H1 (cell line): Measurements from ENCODE around the gene PBX1. TPM values are rescaled to one million over a fixed set of nuclear protein-coding genes. Genes with fewer than 3 reads are reported as not detected.

Experiments
- CBX5 ChIP-seq: fragments of 300-800, 300-1000 bp; sonication (generic); IDR thresholded peaks from 2 replicates; pipeline ENCODE4 v1.7.1; 2016; ENCODE audit warnings: antibody characterized with exemption, low read length, low read depth
- CHD7 ChIP-seq: fragments of 300-600 bp; sonication (generic); IDR thresholded peaks from 2 replicates; pipeline ENCODE4 v1.7.1; 2012; ENCODE audit warnings: low read length, moderate library complexity, mild to moderate bottlenecking, inconsistent platforms; ENCODE audit not compliant: insufficient replicate concordance
- CREB1 ChIP-seq: IDR thresholded peaks from 2 replicates; pipeline ENCODE4 v1.6.1; 2012; ENCODE audit warnings: inconsistent platforms
- EZH2 ChIP-seq: fragments of 200-600 bp; sonication (generic); IDR thresholded peaks from 2 replicates; pipeline ENCODE4 v1.7.1; 2012; ENCODE audit warnings: low read depth, mild to moderate bottlenecking, moderate library complexity, low read length, inconsistent platforms; ENCODE audit not compliant: severe bottlenecking
- GTF2F1 ChIP-seq: IDR thresholded peaks from 2 replicates; pipeline ENCODE4 v1.6.1; 2012; ENCODE audit warnings: low read depth, low read length, improper control_type of control experiment, borderline replicate concordance
- HDAC6 ChIP-seq: IDR thresholded peaks from one replicate; pipeline ENCODE4 v1.7.1; 2012; ENCODE audit warnings: low read depth, mild to moderate bottlenecking, inconsistent platforms, low read length, moderate library complexity
- MAX ChIP-seq: IDR thresholded peaks from 2 replicates; pipeline ENCODE4 v1.6.1; 2012; ENCODE audit warnings: inconsistent platforms
- polyA plus RNA-seq, 7 experiments: library from polyadenylated mRNA; depleted of rRNA in 3 of 7; stranded (reverse) in 5 of 7; unstranded in 2 of 7; fragments of >200 nt in 5 of 7; fragments of 200-250 nt in 2 of 7; gene quantifications; 1 replicate in 5 of 7; 2 replicates in 1 of 7; 4 replicates in 1 of 7; pipeline versions ENCODE4 v1.2.1 to v1.2.3, GENCODE V29; 2011 to 2013; ENCODE audit warnings: missing spikeins in 2 of 7, mixed read lengths in 2 of 7
- total RNA-seq: library from RNA; stranded (reverse); fragmentation: NEBNext Ultra II Directional; extraction: Animal tissue kit (Norgen Biotek cat#: 25700); gene quantifications from 2 replicates; pipeline ENCODE4 v1.2.1, GENCODE V29; 2021

Gene PBX1
- total and polyA plus RNA-seq, 2 of the 8 experiments (the other 6 are each of a cell fraction or from before 2014, with no cell fraction given), result 87.4 to 124 TPM

GRCh38 chr1:164695956-164696665 is 137.1 kb downstream of the PBX1 start (continued):
- no peak for TF ChIP-seq HDAC6
- TF ChIP-seq EZH2, result no peak
- no peak for TF ChIP-seq CBX5
- TF ChIP-seq CREB1, result no peak
- TF ChIP-seq CHD7, result no peak
- TF ChIP-seq GTF2F1, result no peak
- TF ChIP-seq MAX, result no peak
- TF ChIP-seq, all 59 proteins: peak for 0
